Fibroblast of lung (primary cell): ENCODE results near the gene SLC12A9. TPM values are rescaled to one million over a fixed set of nuclear protein-coding genes. Genes with fewer than 3 reads are reported as not detected.

Source experiments
- DNase-seq, 2 donors: peaks; one replicate each; pipeline versions ENCODE4 v3.0.0 to v3.0.0-alpha.2; 2010; ENCODE audit warnings: low read depth in 2 of 2
- H2AFZ ChIP-seq: 2 replicates; pipeline ENCODE4 v1.5.1; 2012; ENCODE audit warnings: low read length, control low read depth, inconsistent platforms
- H3K27ac ChIP-seq: 2 replicates; pipeline ENCODE4 v1.5.1; 2011; ENCODE audit warnings: low read length, control low read depth; ENCODE audit not compliant: insufficient read depth
- H3K27me3 ChIP-seq: 2 replicates; pipeline ENCODE4 v1.5.1; 2011; ENCODE audit warnings: mild to moderate bottlenecking, low read length; ENCODE audit not compliant: control insufficient read depth, insufficient read depth
- H3K36me3 ChIP-seq: 2 replicates; pipeline ENCODE4 v1.5.1; 2011; ENCODE audit warnings: low read length; ENCODE audit not compliant: control insufficient read depth, insufficient read depth
- H3K4me1 ChIP-seq: 2 replicates; pipeline ENCODE4 v1.5.1; 2011; ENCODE audit warnings: low read length; ENCODE audit not compliant: control insufficient read depth, insufficient read depth; ENCODE audit errors: extremely low read depth
- H3K4me2 ChIP-seq: 2 replicates; pipeline ENCODE4 v1.5.1; 2011; ENCODE audit warnings: low read length, control low read depth; ENCODE audit not compliant: insufficient read depth; ENCODE audit errors: extremely low read depth
- H3K4me3 ChIP-seq, 4 experiments: fragments of 200-600 bp in 1 of 4; sonication (generic) in 1 of 4; replicated peaks in 1 of 4; 2 replicates each; pipeline ENCODE4 v1.5.1; 2011 to 2016; ENCODE audit warnings: low read length in 4 of 4, low read depth in 3 of 4, mild to moderate bottlenecking in 3 of 4, control low read depth in 2 of 4, inconsistent platforms in 1 of 4, mixed read lengths in 1 of 4; ENCODE audit not compliant: insufficient read depth in 1 of 4; ENCODE audit errors: control extremely low read depth in 1 of 4
- H3K79me2 ChIP-seq: 2 replicates; pipeline ENCODE4 v1.5.1; 2012; ENCODE audit warnings: mild to moderate bottlenecking, low read length, inconsistent platforms; ENCODE audit not compliant: control insufficient read depth, insufficient read depth
- H3K9ac ChIP-seq: 2 replicates; pipeline ENCODE4 v1.5.1; 2011; ENCODE audit warnings: mild to moderate bottlenecking, low read length, control low read depth; ENCODE audit not compliant: insufficient read depth
- H3K9me3 ChIP-seq: 2 replicates; pipeline ENCODE4 v1.5.1; 2012; ENCODE audit warnings: low read depth, low read length; ENCODE audit not compliant: control insufficient read depth, insufficient read depth
- H4K20me1 ChIP-seq: 2 replicates; pipeline ENCODE4 v1.5.1; 2011; ENCODE audit warnings: low read length; ENCODE audit not compliant: control insufficient read depth, insufficient read depth; ENCODE audit errors: extremely low read depth
- CTCF ChIP-seq, 2 donors: IDR thresholded peaks in 1 of 2; conservative IDR thresholded peaks in 1 of 2; 1 replicate in 1 of 2; 2 replicates in 1 of 2; pipeline ENCODE4 v1.5.1; 2011 to 2012; ENCODE audit warnings: low read length in 2 of 2, control low read depth in 1 of 2, inconsistent platforms in 1 of 2, low read depth in 1 of 2, mild to moderate bottlenecking in 1 of 2
- EZH2 ChIP-seq: IDR thresholded peaks from 2 replicates; pipeline ENCODE4 v1.5.1; 2012; ENCODE audit warnings: low read length, control low read depth, mild to moderate bottlenecking; ENCODE audit errors: missing control alignments
- polyA plus RNA-seq, 2 donors: library from polyadenylated mRNA; depleted of rRNA in 1 of 2; stranded (reverse) in 1 of 2; unstranded in 1 of 2; fragments of >200 nt; gene quantifications; 2 replicates each; pipeline ENCODE4 v1.2.1, GENCODE V29; 2011 to 2012; ENCODE audit warnings: missing spikeins in 1 of 2
- total RNA-seq: library from RNA; depleted of rRNA; stranded (reverse); fragments of >200 nt; gene quantifications from 2 replicates; pipeline ENCODE4 v1.2.1, GENCODE V29; 2014

Gene SLC12A9
- total and polyA plus RNA-seq, 2 donors (not counting 1 experiment from before 2014, with no cell fraction given), result 6.6 to 18.5 TPM

- Histone ChIP-seq H3K27me3 (no peaks in the 10 kb centered on the region), H3K4me3 (no peak overlapping the region), H3K9me3 (no peaks in the 10 kb centered on the region), H3K4me1 (peaks cover 6% of the 10 kb centered on the region), H3K9ac (no peak overlapping the region), H3K79me2 (peaks cover 59% of the 10 kb centered on the region), H2AFZ (no peak overlapping the region), H3K36me3 (peaks cover 45% of the 10 kb centered on the region), H3K27ac (no peak overlapping the region), H4K20me1 (no peaks in the 10 kb centered on the region), H3K4me2 (no peak overlapping the region)
- TF ChIP-seq CTCF (conservative IDR thresholded peaks at IDR 0.05 in 1 of 2, IDR thresholded peaks at IDR 0.05 in 1 of 2; ENCODE audit: low read depth in 1 of 2, low read length in 2 of 2), result no peak
- no peak for TF ChIP-seq EZH2
- DNase-seq, result no peak
These were observed 28.6 kb downstream of the SLC12A9 start for GRCh38 chr7:100881136-100881535.

GRCh38 chr7:100882201-100882600 is 29.7 kb downstream of the SLC12A9 start:
- no peak for DNase-seq
- no peaks in the 10 kb centered on the region for H3K27me3 ChIP-seq
- peaks cover 50% of the 10 kb centered on the region for H3K79me2 ChIP-seq
- no peak overlapping the region for H3K27ac ChIP-seq
- TF ChIP-seq EZH2 (no peak), CTCF (conservative IDR thresholded peaks at IDR 0.05 in 1 of 2, IDR thresholded peaks at IDR 0.05 in 1 of 2; ENCODE audit: low read depth in 1 of 2, low read length in 2 of 2) (no peak)
- H4K20me1 ChIP-seq, result no peaks in the 10 kb centered on the region
- peaks cover 51% of the 10 kb centered on the region for H3K36me3 ChIP-seq
- no peaks in the 10 kb centered on the region for H3K4me1 ChIP-seq
- H3K9ac ChIP-seq, result peak overlapping the region; percentile 2
- H3K4me2 ChIP-seq, result no peak overlapping the region
- no peak overlapping the region for H3K4me3 ChIP-seq
- H2AFZ ChIP-seq, result no peak overlapping the region
- H3K9me3 ChIP-seq, result no peaks in the 10 kb centered on the region

- Histone ChIP-seq H3K79me2 (peaks cover 43% of the 10 kb centered on the region), H3K4me2 (no peak overlapping the region), H3K4me1 (no peaks in the 10 kb centered on the region), H3K9me3 (no peaks in the 10 kb centered on the region), H3K27me3 (no peaks in the 10 kb centered on the region), H3K36me3 (peaks cover 57% of the 10 kb centered on the region), H3K9ac (no peak overlapping the region), H3K4me3 (no peak overlapping the region), H2AFZ (no peak overlapping the region), H4K20me1 (no peaks in the 10 kb centered on the region), H3K27ac (no peak overlapping the region)
- no peak for TF ChIP-seq EZH2
- no peak for TF ChIP-seq CTCF (conservative IDR thresholded peaks at IDR 0.05 in 1 of 2, IDR thresholded peaks at IDR 0.05 in 1 of 2; ENCODE audit: low read depth in 1 of 2, low read length in 2 of 2)
- no peak for DNase-seq
These were observed 30.4 kb downstream of the SLC12A9 start for GRCh38 chr7:100882785-100883526.
